Testis (tissue), 3 donors: Measurements from ENCODE around the gene SNF8. TPM values are rescaled to one million over a fixed set of nuclear protein-coding genes. Genes with fewer than 3 reads are reported as not detected.

Experiments
- DNase-seq: peaks from one replicate; pipeline ENCODE4 v3.0.0-alpha.2; 2019
- H3K27ac ChIP-seq, 2 donors: fragments of 200-600 bp; sonication (generic); one replicate each; pipeline ENCODE4 v1.5.1; 2019
- H3K27me3 ChIP-seq: fragments of 200-600 bp; sonication (generic); one replicate; pipeline ENCODE4 v1.5.1; 2019
- H3K36me3 ChIP-seq: fragments of 200-600 bp; sonication (generic); one replicate; pipeline ENCODE4 v1.5.1; 2017; ENCODE audit warnings: low read depth; ENCODE audit errors: missing control alignments
- H3K4me1 ChIP-seq: fragments of 200-600 bp; sonication (generic); one replicate; pipeline ENCODE4 v1.5.1; 2019
- H3K4me3 ChIP-seq, 2 donors: fragments of 200-600 bp; sonication (generic); one replicate each; pipeline ENCODE4 v1.5.1; 2017 to 2019
- H3K9me3 ChIP-seq: fragments of 200-600 bp; sonication (generic); one replicate; pipeline ENCODE4 v1.5.1; 2017
- CTCF ChIP-seq, 3 experiments: fragments of 450-650 bp in 2 of 3; fragments of 200-600 bp in 1 of 3; sonication (generic) in 1 of 3; IDR thresholded peaks; one replicate each; pipeline ENCODE4 v1.5.1; 2016 to 2019; ENCODE audit warnings: antibody characterized with exemption in 3 of 3, mild to moderate bottlenecking in 2 of 3, moderate library complexity in 1 of 3
- POLR2A ChIP-seq: fragments of 450-650 bp; IDR thresholded peaks from one replicate; pipeline ENCODE4 v1.6.1; 2017; ENCODE audit warnings: antibody characterized with exemption, mild to moderate bottlenecking, moderate library complexity
- WGBS, 2 donors: methylation state at CpG; one replicate each; pipeline ENCODE4 v1.1.5; 2018; 5-methylcytosine and 5-hydroxymethylcytosine counted together
- intact Hi-C: fragments of 100-400 bp; cut with DNase I; formaldehyde crosslinking; loops from one replicate; pipeline ENCODE4 v1.15.1; 2023; ENCODE audit warnings: low total_unique reads
- polyA plus RNA-seq: library from polyadenylated mRNA; stranded (reverse); fragments of 350-450 nt; fragmentation: Illumina TruSeq; extraction: RNeasy Lipid Tissue Mini Kit (QIAGEN cat#74804); gene quantifications from one replicate; pipeline ENCODE4 v1.2.3, GENCODE V29; 2014; ENCODE audit warnings: low read depth, low replicate concordance; ENCODE audit not compliant: insufficient read depth
- total RNA-seq, 2 donors: library from RNA; depleted of rRNA; stranded (reverse); fragments of >200 nt; gene quantifications; one replicate each; pipeline ENCODE4 v1.2.3, GENCODE V29; 2016

Gene SNF8
- total and polyA plus RNA-seq, 3 donors from 2014 or later = 71.9 to 123 (median 100) TPM

GRCh38 chr17:48893646-48894508 lies 50.8 kb downstream of the SNF8 start:
- Histone ChIP-seq H3K27ac (no peak overlapping the region), H3K4me1 (peaks cover 5% of the 10 kb centered on the region), H3K4me3 (no peak overlapping the region), H3K27me3 (no peaks in the 10 kb centered on the region), H3K9me3 (no peaks in the 10 kb centered on the region), H3K36me3 (no peaks in the 10 kb centered on the region)
- no peak for DNase-seq
- intact Hi-C loops = no loop called here
- WGBS, 2 donors = 50 to 57% methylated on average over 5 of the region's 5 CpGs
- TF ChIP-seq CTCF (IDR thresholded peaks at IDR 0.05) = no peak
- TF ChIP-seq POLR2A = no peak

GRCh38 chr17:48892940-48893645 lies 51.5 kb downstream of the SNF8 start:
- 1% methylated on average over 24 of the region's 24 CpGs for WGBS, 2 donors

GRCh38 chr17:48890086-48890485 lies 54.6 kb downstream of the SNF8 start:
- H3K27me3 ChIP-seq = no peaks in the 10 kb centered on the region
- intact Hi-C loops = no loop called here
- H3K4me3 ChIP-seq = no peak overlapping the region
- H3K4me1 ChIP-seq = peaks cover 5% of the 10 kb centered on the region
- H3K36me3 ChIP-seq = no peaks in the 10 kb centered on the region
- no peak for DNase-seq
- TF ChIP-seq POLR2A = no peak
- TF ChIP-seq CTCF (IDR thresholded peaks at IDR 0.05) = no peak
- no peak overlapping the region for H3K27ac ChIP-seq
- WGBS, 2 donors = 92 to 94% methylated on average over 2 of the region's 2 CpGs
- H3K9me3 ChIP-seq = no peaks in the 10 kb centered on the region

More at GRCh38 chr17:48892940-48893645, 51.5 kb downstream of the SNF8 start:
- Histone ChIP-seq H3K4me3 (peak overlapping the region; percentile 71 to 81), H3K4me1 (peaks cover 5% of the 10 kb centered on the region), H3K36me3 (no peaks in the 10 kb centered on the region), H3K9me3 (no peaks in the 10 kb centered on the region), H3K27ac (peak overlapping the region; percentile 68 to 76), H3K27me3 (no peaks in the 10 kb centered on the region)
- no peak for DNase-seq
- intact Hi-C loops = no loop called here
- TF ChIP-seq CTCF (IDR thresholded peaks at IDR 0.05) (no peak), POLR2A (no peak)

GRCh38 chr17:48883171-48883570 lies 61.5 kb downstream of the SNF8 start:
- 60 to 72% methylated on average over 10 of the region's 10 CpGs for WGBS, 2 donors
- Histone ChIP-seq H3K36me3 (no peaks in the 10 kb centered on the region), H3K27ac (no peak overlapping the region), H3K4me1 (no peaks in the 10 kb centered on the region), H3K27me3 (no peaks in the 10 kb centered on the region), H3K4me3 (no peak overlapping the region), H3K9me3 (no peaks in the 10 kb centered on the region)
- intact Hi-C loops = loop anchor here (5.0 kb wide), 2 partner anchors 86 to 156 kb away; partner anchors contain the start of gene HOXB13
- TF ChIP-seq CTCF (IDR thresholded peaks at IDR 0.05) = no peak
- DNase-seq = no peak
